NCI-H2107 treated with DMSO at 0.1 percent for 48 hours (cell line): ENCODE measurements around the gene DCLRE1B.
"Not testable (repeated sequence)": the region's sequence is repeated elsewhere in the genome, so short reads cannot be mapped to it uniquely, and the experiment has no call there.

ENCODE experiments used
- DNase-seq: peaks from one replicate; lab custom pipeline; 2025; ENCODE audit not compliant: unreplicated experiment; lab: John Stamatoyannopoulos, UW

DCLRE1B gene

DNA sequence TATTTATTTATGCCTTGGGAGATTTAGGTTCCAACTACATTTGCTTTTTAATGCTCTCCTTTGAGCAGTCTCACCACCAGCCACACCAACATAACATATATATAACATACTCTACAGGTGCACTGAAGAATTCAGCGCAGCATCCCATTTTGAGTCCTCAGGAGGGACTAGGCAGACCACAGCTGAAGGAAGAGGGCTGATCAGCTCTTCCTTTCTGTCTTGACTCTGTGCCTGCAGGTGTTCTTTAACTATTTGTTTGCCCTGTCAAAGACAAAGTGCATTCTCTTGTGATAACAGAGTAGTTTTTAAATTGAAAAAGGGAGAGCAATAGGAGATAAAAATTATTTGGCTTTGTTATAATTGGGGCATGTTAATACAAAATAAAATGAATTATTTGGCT, 41.0 kb downstream of the DCLRE1B start:
- DNase-seq: no peak

DNA sequence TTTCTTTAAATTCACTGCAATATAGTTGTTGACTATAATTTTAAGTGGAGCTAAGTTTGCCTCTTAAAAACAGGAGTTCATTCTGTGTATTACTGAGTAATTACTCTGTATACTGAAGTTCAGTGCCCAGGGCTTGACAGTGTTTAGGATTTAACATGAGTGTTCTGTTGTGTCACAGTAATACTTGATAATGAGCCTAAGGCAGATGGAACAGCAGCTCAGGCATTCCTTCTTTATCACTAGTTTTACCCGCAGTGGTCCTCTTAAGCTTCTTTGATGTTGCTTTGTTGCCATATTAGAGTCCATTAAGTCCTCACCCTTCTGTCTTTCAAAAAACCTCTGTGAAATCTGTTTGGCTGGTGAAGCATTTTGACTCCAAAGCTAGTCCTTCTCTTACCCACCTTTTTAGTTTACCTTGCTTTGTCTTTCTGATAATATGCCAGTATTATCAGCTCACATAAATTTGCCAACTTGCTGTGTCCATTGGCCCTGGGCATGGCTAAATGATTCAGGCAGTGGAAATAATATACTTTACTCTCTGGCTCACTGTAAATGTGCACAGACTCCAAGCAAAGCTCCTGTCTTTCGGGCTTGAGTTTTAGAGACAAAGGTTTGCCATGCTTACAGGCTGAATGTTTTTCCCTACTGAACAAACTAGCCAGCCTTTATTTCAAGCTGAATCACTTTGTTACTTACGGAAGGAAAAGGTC, 41.7 kb downstream of the DCLRE1B start:
- no peak for DNase-seq

DNA sequence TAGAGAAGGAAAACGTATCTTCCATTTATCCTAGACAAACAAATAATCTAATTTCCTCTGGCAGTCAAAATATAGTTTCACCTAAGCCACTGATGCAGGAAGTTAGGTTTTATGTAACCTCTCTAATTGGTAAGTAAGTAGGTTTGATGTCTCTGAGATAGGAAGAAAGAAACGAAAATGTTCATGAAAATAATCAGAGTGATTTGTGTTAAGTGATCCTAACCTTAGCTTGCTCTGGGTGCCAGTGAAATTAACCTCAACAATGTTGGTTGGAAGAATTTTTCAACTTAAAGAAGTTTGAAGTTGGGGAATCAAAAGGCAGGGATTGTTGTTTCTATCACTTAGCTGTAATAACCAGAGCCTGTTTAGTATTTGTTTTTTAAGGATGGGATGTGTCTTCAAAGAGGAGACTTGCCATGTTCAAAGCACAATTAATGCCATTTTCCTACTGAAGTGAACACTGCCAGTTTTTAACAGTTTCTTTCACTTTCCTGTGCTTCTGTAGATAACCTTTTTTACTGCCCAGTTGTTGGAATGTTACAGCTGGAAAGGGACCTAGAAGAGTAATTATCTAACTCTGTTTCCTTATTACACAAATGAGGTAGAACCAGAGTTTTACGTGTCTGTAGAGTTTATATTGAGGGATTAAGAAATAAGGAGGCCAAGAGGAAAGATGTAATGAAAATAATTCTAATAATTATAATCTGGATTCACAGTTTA, 42.4 kb downstream of the DCLRE1B start:
- DNase-seq: no peak

DNA sequence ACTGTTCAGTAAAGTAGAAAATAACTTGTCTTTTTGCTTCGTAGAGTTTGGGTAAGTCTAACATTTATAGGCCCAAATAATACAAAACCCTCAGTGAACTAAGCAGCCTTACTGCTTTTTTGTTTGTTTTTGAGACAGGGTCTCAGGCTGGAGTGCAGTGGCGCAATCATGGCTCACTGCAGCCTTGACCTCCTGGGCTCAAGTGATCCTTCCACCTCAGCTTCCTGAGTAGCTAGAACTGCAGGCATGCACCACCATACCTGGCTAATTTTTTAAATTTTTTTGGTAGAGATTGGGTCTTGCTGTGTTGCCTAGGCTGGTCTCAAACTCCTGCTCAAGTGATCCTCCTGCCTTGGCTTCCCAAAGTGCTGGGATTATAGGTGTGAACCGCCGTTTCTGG, 43.0 kb downstream of the DCLRE1B start:
- DNase-seq: not testable (repeated sequence)

DNA sequence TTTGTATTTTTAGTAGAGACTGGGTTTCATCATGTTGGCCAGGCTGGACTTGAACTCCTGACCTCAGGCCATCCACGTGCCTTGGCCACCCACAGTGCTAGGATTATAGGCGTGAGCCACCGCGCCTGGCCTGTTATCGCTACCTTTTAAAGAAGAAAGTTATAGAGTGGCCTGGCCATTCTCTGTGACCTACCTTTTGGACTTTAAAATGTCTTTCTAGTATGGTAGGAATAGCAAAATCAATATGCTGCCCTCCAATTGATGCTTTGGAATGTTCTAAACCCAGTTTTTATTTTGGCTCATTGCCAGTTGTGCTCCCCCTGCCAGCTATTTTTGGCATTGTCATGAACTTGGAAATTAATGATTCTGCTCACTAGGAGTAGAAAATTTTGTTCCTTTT, 43.9 kb downstream of the DCLRE1B start:
- DNase-seq: no peak

DNA sequence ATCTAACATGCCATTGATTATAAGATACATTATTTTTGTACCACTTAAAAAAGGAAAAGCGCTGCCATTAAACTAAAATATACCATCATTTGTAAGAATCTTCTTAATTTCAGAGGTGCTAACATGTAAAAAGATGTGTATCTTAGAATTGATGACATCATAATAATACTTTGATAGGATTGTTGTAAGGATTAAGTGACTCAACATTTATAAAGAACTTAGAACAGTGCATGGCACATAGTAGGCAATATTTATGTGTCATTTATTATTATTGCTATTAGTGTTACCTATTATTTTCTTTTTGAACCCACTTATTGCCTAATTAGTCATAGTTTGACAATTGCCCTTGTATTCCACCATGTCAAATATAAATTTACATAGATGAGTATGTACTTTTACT, 45.8 kb downstream of the DCLRE1B start:
- no peak for DNase-seq

DNA sequence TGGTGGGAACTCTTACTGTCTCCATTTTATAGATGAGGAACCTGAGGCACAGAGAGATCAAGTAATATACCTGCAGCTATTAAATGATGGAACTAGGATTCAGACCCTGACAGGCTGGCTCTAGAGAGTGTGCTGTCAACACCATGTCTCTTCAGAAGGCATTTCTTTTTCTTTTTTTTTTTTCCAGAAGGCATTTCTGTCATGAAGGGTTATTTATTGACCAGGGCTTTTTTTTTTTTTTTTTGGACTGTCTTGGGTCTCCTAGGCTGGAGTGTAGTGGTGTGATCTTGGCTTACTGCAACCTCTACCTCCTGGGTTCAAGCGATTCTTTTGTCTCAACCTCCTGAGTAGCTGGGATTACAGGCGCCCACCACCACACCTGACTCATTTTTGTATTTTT, 46.6 kb downstream of the DCLRE1B start:
- DNase-seq: no peak

DNA sequence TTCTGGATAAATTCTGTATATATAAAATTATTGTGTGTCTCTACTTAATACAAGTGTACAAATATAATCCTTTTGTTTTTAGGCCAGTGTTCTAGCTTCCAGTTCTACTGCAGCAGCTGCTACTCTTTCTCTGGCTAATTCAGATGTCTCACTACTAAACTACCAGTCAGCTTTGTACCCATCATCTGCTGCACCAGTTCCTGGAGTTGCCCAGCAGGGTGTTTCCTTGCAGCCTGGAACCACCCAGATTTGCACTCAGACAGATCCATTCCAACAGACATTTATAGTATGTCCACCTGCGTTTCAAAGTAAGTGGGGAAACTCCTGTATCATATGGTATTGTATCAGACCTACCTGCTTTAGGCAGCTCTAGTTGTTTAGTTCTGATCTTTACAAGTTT, 52.9 kb downstream of the DCLRE1B start:
- no peak for DNase-seq

DNA sequence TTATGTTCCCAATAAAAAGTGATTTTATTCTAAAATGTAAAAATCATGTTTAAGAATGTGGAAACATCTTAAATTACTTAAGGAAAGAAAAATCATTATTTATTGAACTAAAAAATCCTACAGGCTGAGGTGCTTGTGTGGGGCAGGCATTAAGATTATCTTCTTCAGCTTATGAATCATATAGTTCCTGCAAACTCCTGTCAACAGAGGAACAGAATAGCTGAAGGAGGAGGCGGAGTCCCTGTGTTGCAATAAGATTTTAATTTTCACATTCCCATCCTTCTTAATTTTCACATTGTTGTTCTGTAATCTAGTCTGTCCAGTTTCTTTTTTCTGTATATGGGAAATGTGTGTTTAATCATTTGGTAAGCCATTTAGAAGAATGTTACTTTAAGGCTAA, 53.6 kb downstream of the DCLRE1B start:
- no peak for DNase-seq

DNA sequence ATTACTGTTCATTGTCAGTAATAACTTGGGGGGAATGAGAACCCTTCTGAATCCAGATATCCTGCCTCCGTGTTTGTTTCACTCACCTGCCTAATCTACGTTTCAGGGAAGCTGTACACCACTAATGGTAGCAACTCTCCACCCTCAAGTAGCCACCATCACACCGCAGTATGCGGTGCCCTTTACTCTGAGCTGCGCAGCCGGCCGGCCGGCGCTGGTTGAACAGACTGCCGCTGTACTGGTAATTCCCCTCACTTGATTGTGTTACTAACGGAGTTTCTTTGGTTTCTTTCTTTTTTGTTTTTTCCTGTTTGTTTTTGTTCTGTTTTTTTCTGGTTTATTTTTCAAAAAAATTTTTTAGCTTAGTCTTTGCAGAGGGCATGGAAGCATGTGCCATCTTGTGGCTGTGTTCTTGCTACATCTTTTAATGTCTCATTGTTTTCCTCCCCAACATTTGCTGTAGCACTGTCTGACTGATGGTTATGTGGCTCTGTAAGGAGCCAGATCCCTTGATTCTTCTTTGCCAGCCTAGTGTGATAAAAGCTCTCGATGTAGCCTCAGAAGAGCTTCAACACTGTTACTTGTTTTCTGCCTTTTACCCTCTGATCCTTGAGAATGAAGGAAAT, 58.3 kb downstream of the DCLRE1B start:
- no peak for DNase-seq
